KMS-11 (cell line): ENCODE measurements around the gene PLK2.

Experiments used
- H2AFZ ChIP-seq: fragments of 200-600 bp; sonication (generic); 2 replicates; pipeline ENCODE4 v1.6.1; 2016; ENCODE audit warnings: antibody characterized with exemption, mixed run types, low read depth
- H3K27ac ChIP-seq: fragments of 200-600 bp; sonication (generic); 2 replicates; pipeline ENCODE4 v1.6.1; 2016; ENCODE audit warnings: mild to moderate bottlenecking, mixed run types
- H3K27me3 ChIP-seq: fragments of 200-600 bp; sonication (generic); 2 replicates; pipeline ENCODE4 v1.6.1; 2017; ENCODE audit warnings: mild to moderate bottlenecking, low read depth, mixed run types, moderate library complexity; ENCODE audit not compliant: insufficient read depth
- H3K36me3 ChIP-seq: fragments of 200-600 bp; sonication (generic); 2 replicates; pipeline ENCODE4 v1.6.1; 2017; ENCODE audit warnings: mild to moderate bottlenecking, mixed run types; ENCODE audit not compliant: insufficient read depth
- H3K4me1 ChIP-seq: fragments of 200-600 bp; sonication (generic); 2 replicates; pipeline ENCODE4 v1.6.1; 2016; ENCODE audit warnings: mild to moderate bottlenecking, low read depth, mixed run types; ENCODE audit not compliant: poor library complexity, severe bottlenecking
- H3K4me2 ChIP-seq: fragments of 200-600 bp; sonication (generic); 2 replicates; pipeline ENCODE4 v1.7.0; 2016; ENCODE audit warnings: mild to moderate bottlenecking, mixed run types
- H3K4me3 ChIP-seq: fragments of 200-600 bp; sonication (generic); IDR thresholded peaks from 2 replicates; pipeline ENCODE4 v1.6.1; 2017; ENCODE audit warnings: low read depth, low read length, mixed read lengths; ENCODE audit not compliant: insufficient read depth
- H3K79me2 ChIP-seq: fragments of 200-600 bp; sonication (generic); 2 replicates; pipeline ENCODE4 v1.6.1; 2016; ENCODE audit warnings: low read depth, mixed run types; ENCODE audit not compliant: insufficient read depth
- H3K9ac ChIP-seq: fragments of 200-600 bp; sonication (generic); 2 replicates; pipeline ENCODE4 v1.6.1; 2016; ENCODE audit warnings: mild to moderate bottlenecking, mixed run types
- H4K20me1 ChIP-seq: fragments of 200-600 bp; sonication (generic); 2 replicates; pipeline ENCODE4 v1.6.1; 2016; ENCODE audit warnings: mild to moderate bottlenecking, mixed run types; ENCODE audit not compliant: insufficient read depth
- TF ChIP-seq, protein P1 (sequence below): fragments of 200-600 bp; sonication (generic); conservative IDR thresholded peaks from 2 replicates; pipeline ENCODE4 v1.6.1; 2017; ENCODE audit warnings: low read depth, mild to moderate bottlenecking, antibody characterized with exemption, low read length, moderate library complexity, mixed read lengths

The PLK2 gene

DNA sequence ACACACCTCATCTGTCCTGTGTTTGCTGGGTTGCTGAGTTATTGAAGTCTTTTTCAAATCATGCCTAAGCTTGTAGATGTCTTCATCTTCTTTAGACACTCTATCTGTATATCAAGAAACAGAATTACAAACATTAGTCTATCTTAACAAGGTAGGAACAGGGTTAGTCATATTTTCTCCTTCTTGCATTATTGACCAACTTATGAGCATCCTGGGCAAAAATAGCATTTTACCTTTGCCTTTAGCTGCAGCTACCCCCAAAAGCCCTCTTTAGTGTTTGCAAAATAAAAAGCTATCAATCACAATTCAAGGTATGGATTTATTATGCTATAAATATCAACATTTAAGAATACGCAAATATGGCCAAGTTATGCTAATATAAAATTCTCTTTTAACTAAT, 3.4 kb downstream of the PLK2 start:
- Histone ChIP-seq H3K79me2 (no peaks in the 10 kb centered on the region), H3K9ac (no peak overlapping the region), H3K36me3 (no peaks in the 10 kb centered on the region), H3K4me2 (no peak overlapping the region), H3K27me3 (no peaks in the 10 kb centered on the region), H2AFZ (no peak overlapping the region), H3K27ac (no peak overlapping the region), H4K20me1 (no peaks in the 10 kb centered on the region), H3K4me3 (no peak overlapping the region), H3K4me1 (peaks cover 10% of the 10 kb centered on the region)
- TF ChIP-seq, protein P1, sequence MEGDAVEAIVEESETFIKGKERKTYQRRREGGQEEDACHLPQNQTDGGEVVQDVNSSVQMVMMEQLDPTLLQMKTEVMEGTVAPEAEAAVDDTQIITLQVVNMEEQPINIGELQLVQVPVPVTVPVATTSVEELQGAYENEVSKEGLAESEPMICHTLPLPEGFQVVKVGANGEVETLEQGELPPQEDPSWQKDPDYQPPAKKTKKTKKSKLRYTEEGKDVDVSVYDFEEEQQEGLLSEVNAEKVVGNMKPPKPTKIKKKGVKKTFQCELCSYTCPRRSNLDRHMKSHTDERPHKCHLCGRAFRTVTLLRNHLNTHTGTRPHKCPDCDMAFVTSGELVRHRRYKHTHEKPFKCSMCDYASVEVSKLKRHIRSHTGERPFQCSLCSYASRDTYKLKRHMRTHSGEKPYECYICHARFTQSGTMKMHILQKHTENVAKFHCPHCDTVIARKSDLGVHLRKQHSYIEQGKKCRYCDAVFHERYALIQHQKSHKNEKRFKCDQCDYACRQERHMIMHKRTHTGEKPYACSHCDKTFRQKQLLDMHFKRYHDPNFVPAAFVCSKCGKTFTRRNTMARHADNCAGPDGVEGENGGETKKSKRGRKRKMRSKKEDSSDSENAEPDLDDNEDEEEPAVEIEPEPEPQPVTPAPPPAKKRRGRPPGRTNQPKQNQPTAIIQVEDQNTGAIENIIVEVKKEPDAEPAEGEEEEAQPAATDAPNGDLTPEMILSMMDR, result no peak

DNA sequence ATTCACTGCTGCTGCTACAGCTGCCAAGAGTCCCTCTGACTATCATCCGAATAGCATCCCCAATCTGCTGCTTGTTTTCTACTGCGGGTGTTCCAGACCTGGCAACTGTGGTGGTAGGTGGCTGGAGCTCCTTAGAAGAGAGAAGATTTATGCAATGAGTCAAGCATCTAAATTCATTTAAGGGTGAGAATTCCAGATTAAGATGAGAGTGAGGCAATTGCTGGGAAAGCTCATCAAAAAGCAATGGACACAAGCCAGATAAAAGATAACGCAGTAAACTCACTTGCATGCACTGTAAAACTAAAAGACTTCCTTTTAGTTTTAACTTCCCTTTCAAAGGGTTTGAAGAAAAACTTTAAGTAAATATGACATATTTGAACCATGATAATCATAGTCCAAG, 3.9 kb downstream of the PLK2 start:
- H2AFZ ChIP-seq, result no peak overlapping the region
- H3K4me3 ChIP-seq, result no peak overlapping the region
- H3K4me1 ChIP-seq, result peaks cover 6% of the 10 kb centered on the region
- H3K27me3 ChIP-seq, result no peaks in the 10 kb centered on the region
- no peaks in the 10 kb centered on the region for H3K79me2 ChIP-seq
- no peaks in the 10 kb centered on the region for H4K20me1 ChIP-seq
- H3K27ac ChIP-seq, result no peak overlapping the region
- TF ChIP-seq, protein P1, result no peak
- no peak overlapping the region for H3K4me2 ChIP-seq
- H3K9ac ChIP-seq, result no peak overlapping the region
- H3K36me3 ChIP-seq, result no peaks in the 10 kb centered on the region

DNA sequence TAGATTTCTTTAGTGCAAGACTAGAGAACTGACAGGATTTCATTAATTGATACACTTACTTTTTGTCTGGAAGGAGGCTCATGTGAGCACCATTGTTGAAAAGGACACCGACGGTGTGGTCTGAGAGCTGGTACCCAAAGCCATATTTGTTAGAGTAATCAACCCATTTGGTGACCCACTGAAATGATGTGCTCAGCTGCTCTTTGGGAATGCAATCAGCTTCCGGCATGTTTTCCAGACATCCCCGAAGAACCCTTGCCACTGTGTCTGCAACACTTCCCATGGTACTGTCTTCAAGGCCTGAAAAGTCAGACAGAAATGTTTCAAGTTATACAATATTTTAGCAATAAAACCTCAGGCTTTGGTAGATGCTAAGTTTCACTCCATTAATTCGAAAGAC, 4.4 kb downstream of the PLK2 start:
- no peak overlapping the region for H3K9ac ChIP-seq
- no peaks in the 10 kb centered on the region for H3K79me2 ChIP-seq
- no peaks in the 10 kb centered on the region for H3K36me3 ChIP-seq
- TF ChIP-seq, protein P1, result no peak
- no peak overlapping the region for H3K4me3 ChIP-seq
- no peaks in the 10 kb centered on the region for H3K27me3 ChIP-seq
- no peak overlapping the region for H2AFZ ChIP-seq
- H3K4me2 ChIP-seq, result no peak overlapping the region
- no peaks in the 10 kb centered on the region for H4K20me1 ChIP-seq
- peaks cover 3% of the 10 kb centered on the region for H3K4me1 ChIP-seq
- H3K27ac ChIP-seq, result no peak overlapping the region

DNA sequence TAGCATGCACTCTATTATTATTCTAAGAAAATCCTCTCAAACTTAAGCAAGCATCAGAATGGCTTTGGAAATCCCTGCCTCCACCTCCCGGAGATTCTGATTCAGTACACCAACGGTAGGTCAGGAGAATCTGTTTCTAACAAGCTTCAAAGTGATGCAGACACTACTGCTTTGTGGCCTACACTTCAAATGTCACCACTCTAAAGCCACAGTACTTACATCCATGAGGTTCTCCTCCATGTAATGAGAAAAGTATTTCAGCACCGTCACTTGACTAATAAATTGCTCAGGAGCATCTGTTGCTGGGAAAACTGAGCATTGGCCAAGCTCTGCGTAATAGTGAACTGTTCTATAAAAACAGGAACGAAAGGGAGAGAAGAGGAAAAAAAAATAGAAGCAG, 4.8 kb downstream of the PLK2 start:
- Histone ChIP-seq H3K9ac (no peak overlapping the region), H3K27ac (no peak overlapping the region)
- TF ChIP-seq, protein P1, result no peak

DNA sequence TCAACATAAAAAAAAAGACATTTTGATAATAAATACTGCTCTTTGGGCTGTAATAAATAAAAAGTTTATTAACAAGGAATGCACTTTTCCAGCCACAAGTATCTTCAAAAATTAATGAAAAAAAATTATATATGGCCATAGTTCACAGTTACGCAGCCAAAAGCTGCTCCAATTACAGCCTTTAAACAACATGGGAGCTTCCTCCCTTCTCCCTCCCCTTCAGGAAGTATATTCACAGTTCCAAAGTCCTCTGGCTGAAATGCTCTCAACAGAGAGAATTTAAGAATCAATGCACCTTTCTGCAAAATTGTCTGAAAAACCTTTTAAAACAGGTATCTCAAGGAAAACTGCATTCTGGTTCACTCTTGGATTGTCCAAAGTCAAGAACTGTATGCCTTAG, 5.9 kb downstream of the PLK2 start:
- no peak overlapping the region for H3K27ac ChIP-seq
- H2AFZ ChIP-seq, result no peak overlapping the region
- H3K4me3 ChIP-seq, result no peak overlapping the region
- H3K79me2 ChIP-seq, result no peaks in the 10 kb centered on the region
- H3K36me3 ChIP-seq, result no peaks in the 10 kb centered on the region
- no peak overlapping the region for H3K9ac ChIP-seq
- no peaks in the 10 kb centered on the region for H3K27me3 ChIP-seq
- H3K4me2 ChIP-seq, result no peak overlapping the region
- H3K4me1 ChIP-seq, result peaks cover 2% of the 10 kb centered on the region
- H4K20me1 ChIP-seq, result no peaks in the 10 kb centered on the region
- TF ChIP-seq, protein P1, result no peak

More for the DNA sequence above, 4.8 kb downstream of the PLK2 start:
- Histone ChIP-seq H2AFZ (no peak overlapping the region), H3K4me2 (no peak overlapping the region), H3K27me3 (no peaks in the 10 kb centered on the region), H3K36me3 (no peaks in the 10 kb centered on the region), H3K4me3 (no peak overlapping the region), H3K79me2 (no peaks in the 10 kb centered on the region), H3K4me1 (peaks cover 3% of the 10 kb centered on the region), H4K20me1 (no peaks in the 10 kb centered on the region)
